A549 (cell line): ENCODE data around the gene CTBP2. TPM values are rescaled to one million over a fixed set of nuclear protein-coding genes. Genes with fewer than 3 reads are reported as not detected.

ENCODE experiments used
- ATAC-seq, 2 experiments: fragments of 200-7000 bp in 1 of 2; fragments of >200 bp in 1 of 2; cut with Nextera tagmentation in 1 of 2; cut with Tn5 transposase in 1 of 2; 3 replicates each; pipeline versions ENCODE4 v1.8.0 to v1.9.1; 2018 to 2020; ENCODE audit warnings: mild to moderate bottlenecking in 1 of 2, moderate library complexity in 1 of 2
- CTCF ChIA-PET: fragments of 300-600 bp; sonication (Branson Sonifier 250); formaldehyde crosslinking; extraction: SDS; loops from one replicate; lab custom pipeline; 2021; ENCODE audit warnings: antibody characterized with exemption, inconsistent platforms; lab: Yijun Ruan, JAX
- POLR2A ChIA-PET: fragments of 350-600 bp; formaldehyde crosslinking; extraction: SDS; loops from one replicate; lab custom pipeline; 2021; ENCODE audit warnings: antibody characterized with exemption, inconsistent platforms; lab: Yijun Ruan, JAX
- DNase-seq, 2 experiments: peaks; one replicate each; pipeline versions ENCODE4 v3.0.0 to v3.0.0-alpha.2; 2011 to 2016; ENCODE audit warnings: low read depth in 1 of 2, low spot score in 1 of 2
- FAIRE-seq: peaks from 2 replicates; lab custom pipeline; 2011; peaks lifted over from hg19 to GRCh38; lab: Jason Lieb, UNC
- H3K27ac ChIP-seq, 2 experiments: fragments of >200 bp; sonication (Bioruptor Twin); formaldehyde crosslinking; 3 replicates each; pipeline ENCODE4 v1.5.1; 2016 to 2017
- H3K4me1 ChIP-seq: fragments of >200 bp; sonication (Bioruptor Twin); formaldehyde crosslinking; 3 replicates; pipeline ENCODE4 v1.6.1; 2016
- H3K4me2 ChIP-seq: fragments of >200 bp; sonication (Bioruptor Twin); formaldehyde crosslinking; 3 replicates; pipeline ENCODE4 v1.6.1; 2016
- H3K4me3 ChIP-seq: fragments of >200 bp; sonication (Bioruptor Twin); formaldehyde crosslinking; 3 replicates; pipeline ENCODE4 v1.5.1; 2016
- H3K9me3 ChIP-seq: fragments of >200 bp; sonication (Bioruptor Twin); formaldehyde crosslinking; 3 replicates; pipeline ENCODE4 v1.6.1; 2016
- CHD2 ChIP-seq: fragments of 150-350 bp; IDR thresholded peaks from 2 replicates; pipeline ENCODE4 v1.6.1; 2014; ENCODE audit warnings: low read length; ENCODE audit not compliant: partially characterized antibody
- CHD4 ChIP-seq: fragments of 200-600 bp; sonication (generic); IDR thresholded peaks from 2 replicates; pipeline ENCODE4 v1.6.1; 2016; ENCODE audit warnings: antibody characterized with exemption, mild to moderate bottlenecking, borderline replicate concordance
- EHMT2 ChIP-seq: fragments of 200-600 bp; sonication (generic); IDR thresholded peaks from 2 replicates; pipeline ENCODE4 v1.6.1; 2016; ENCODE audit warnings: antibody characterized with exemption, low read depth, mild to moderate bottlenecking, moderate library complexity
- ESRRA ChIP-seq: fragments of 150-350 bp; IDR thresholded peaks from 2 replicates; pipeline ENCODE4 v1.6.1; 2014; ENCODE audit warnings: mild to moderate bottlenecking, low read length, borderline replicate concordance
- FOSB ChIP-seq: fragments of 250-450 bp; sonication (Bioruptor Pico); IDR thresholded peaks from 2 replicates; pipeline ENCODE4 v1.5.0; 2020; ENCODE audit warnings: mild to moderate bottlenecking, moderate library complexity
- FOSL2 ChIP-seq, 2 experiments: fragments of 450-650 bp in 1 of 2; fragments of >200 bp in 1 of 2; sonication (Bioruptor Twin) in 1 of 2; formaldehyde crosslinking; IDR thresholded peaks; 2 replicates each; pipeline versions ENCODE4 v1.5.0 to v1.6.1; 2016 to 2020; ENCODE audit warnings: mild to moderate bottlenecking in 1 of 2, moderate library complexity in 1 of 2
- HOXB13 ChIP-seq: fragments of 250-450 bp; sonication (Bioruptor Pico); IDR thresholded peaks from 2 replicates; pipeline ENCODE4 v1.5.0; 2020; ENCODE audit warnings: low read depth, mild to moderate bottlenecking, moderate library complexity
- MAX ChIP-seq: IDR thresholded peaks from 2 replicates; pipeline ENCODE4 v1.6.1; 2012
- MAZ ChIP-seq: fragments of 150-350 bp; IDR thresholded peaks from 2 replicates; pipeline ENCODE4 v1.6.1; 2014; ENCODE audit warnings: antibody characterized with exemption, low read depth, low read length, borderline replicate concordance
- USF2 ChIP-seq: fragments of 450-650 bp; IDR thresholded peaks from 2 replicates; pipeline ENCODE4 v1.6.1; 2014; ENCODE audit warnings: antibody characterized with exemption
- ZFP36 ChIP-seq: fragments of 450-650 bp; IDR thresholded peaks from 2 replicates; pipeline ENCODE4 v1.6.1; 2014; ENCODE audit warnings: borderline replicate concordance; ENCODE audit not compliant: partially characterized antibody
- WGBS: methylation state at CpG from one replicate; pipeline ENCODE4 v1.1.6; 2017; ENCODE audit errors: missing lambda C conversion rate; 5-methylcytosine and 5-hydroxymethylcytosine counted together
- polyA plus RNA-seq, 4 experiments: library from polyadenylated mRNA; depleted of rRNA in 3 of 4; stranded (reverse); fragments of >200 nt; fragmentation: RNase III in 1 of 4; extraction: RNeasy Plus Mini Kit Qiagen cat#74134 plus additional on column Dnase treatment in 1 of 4; gene quantifications; 2 replicates in 3 of 4; 3 replicates in 1 of 4; pipeline ENCODE4 v1.2.3, GENCODE V29; 2011 to 2017
- TF ChIP-seq, protein P1 (sequence below): fragments of 150-350 bp; IDR thresholded peaks from 2 replicates; pipeline ENCODE4 v1.6.1; 2014; ENCODE audit warnings: low read depth, mild to moderate bottlenecking, low read length
- TF ChIP-seq, protein P2 (sequence below): IDR thresholded peaks from 2 replicates; pipeline ENCODE4 v1.6.1; 2012; ENCODE audit warnings: low read depth, borderline replicate concordance
- TF ChIP-seq, protein P3 (sequence below): fragments of >200 bp; sonication (Bioruptor Twin); formaldehyde crosslinking; IDR thresholded peaks from 2 replicates; pipeline ENCODE4 v1.6.1; 2016

The CTBP2 gene
- polyA plus RNA-seq, 2 of the 4 experiments (the other 2 are of a cell fraction): 74.9 to 78.9 TPM

GRCh38 chr10:125016611-125017202, 143.7 kb downstream of the CTBP2 start (continued):
- no peak for TF ChIP-seq ZFP36
- no peak for TF ChIP-seq FOSB (CRISPR knock-in tag)
- TF ChIP-seq ESRRA: no peak
- TF ChIP-seq, protein P1, sequence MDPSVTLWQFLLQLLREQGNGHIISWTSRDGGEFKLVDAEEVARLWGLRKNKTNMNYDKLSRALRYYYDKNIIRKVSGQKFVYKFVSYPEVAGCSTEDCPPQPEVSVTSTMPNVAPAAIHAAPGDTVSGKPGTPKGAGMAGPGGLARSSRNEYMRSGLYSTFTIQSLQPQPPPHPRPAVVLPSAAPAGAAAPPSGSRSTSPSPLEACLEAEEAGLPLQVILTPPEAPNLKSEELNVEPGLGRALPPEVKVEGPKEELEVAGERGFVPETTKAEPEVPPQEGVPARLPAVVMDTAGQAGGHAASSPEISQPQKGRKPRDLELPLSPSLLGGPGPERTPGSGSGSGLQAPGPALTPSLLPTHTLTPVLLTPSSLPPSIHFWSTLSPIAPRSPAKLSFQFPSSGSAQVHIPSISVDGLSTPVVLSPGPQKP: no peak
- TF ChIP-seq EHMT2: no peak

- Histone ChIP-seq H3K27ac (no peak overlapping the region), H3K4me2 (no peak overlapping the region), H3K4me3 (no peak overlapping the region), H3K4me1 (no peaks in the 10 kb centered on the region), H3K9me3 (no peaks in the 10 kb centered on the region)
- 87% methylated on average over 8 of the region's 10 CpGs for WGBS
- DNase-seq (no peak), FAIRE-seq (no peak), ATAC-seq (no peak)
- POLR2A ChIA-PET: no interaction called here
- TF ChIP-seq USF2: no peak
- TF ChIP-seq, protein P2, sequence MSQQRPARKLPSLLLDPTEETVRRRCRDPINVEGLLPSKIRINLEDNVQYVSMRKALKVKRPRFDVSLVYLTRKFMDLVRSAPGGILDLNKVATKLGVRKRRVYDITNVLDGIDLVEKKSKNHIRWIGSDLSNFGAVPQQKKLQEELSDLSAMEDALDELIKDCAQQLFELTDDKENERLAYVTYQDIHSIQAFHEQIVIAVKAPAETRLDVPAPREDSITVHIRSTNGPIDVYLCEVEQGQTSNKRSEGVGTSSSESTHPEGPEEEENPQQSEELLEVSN: no peak
- CTCF ChIA-PET: interaction anchor here (1.6 kb wide), 1 partner anchor 32 kb away, joined by 5 read pairs; no protein-coding TSS in a partner anchor
Observed at GRCh38 chr10:125016123-125016522, 144.2 kb downstream of the CTBP2 start.

DNA sequence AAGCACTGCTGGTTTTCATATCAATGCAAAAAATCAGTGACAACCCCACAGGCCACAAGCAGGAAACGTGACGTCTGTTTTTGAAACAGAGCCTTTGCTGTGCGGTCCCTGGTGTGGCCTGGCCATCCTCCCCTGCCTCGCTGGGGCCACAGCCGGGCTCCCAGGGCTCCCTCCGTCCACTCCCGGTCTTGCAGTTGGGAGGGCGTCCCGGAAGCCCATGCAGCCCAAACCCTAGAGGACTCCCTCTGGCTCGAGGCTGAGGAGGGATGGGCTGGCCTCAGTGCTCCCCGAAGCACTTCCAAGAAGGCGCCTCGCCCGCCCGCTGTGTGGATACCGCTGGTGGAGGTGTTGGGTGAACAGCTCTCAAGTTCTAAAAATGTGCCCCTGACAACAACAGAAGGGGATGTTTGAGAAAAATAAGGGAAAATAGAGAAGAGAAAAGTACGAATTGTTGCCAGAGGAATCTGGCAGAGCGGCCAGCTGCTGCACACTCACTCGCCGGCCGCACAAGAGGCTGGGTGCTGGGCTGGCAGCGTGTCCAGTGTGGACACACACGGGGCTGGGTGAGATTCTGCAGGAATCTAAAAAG, 144.9 kb downstream of the CTBP2 start:
- DNase-seq: no peak
- TF ChIP-seq HOXB13 (CRISPR knock-in tag) (no peak), FOSL2 (IDR thresholded peaks at IDR 0.05) (no peak), FOSL2 (CRISPR knock-in tag; IDR thresholded peaks at IDR 0.05) (no peak), CHD4 (no peak)
- TF ChIP-seq, protein P1: no peak
- TF ChIP-seq, protein P3, sequence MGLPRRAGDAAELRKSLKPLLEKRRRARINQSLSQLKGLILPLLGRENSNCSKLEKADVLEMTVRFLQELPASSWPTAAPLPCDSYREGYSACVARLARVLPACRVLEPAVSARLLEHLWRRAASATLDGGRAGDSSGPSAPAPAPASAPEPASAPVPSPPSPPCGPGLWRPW: no peak
- ChIA-PET POLR2A (no interaction called here), CTCF (interaction anchor here (1.2 to 1.8 kb wide), 2 partner anchors 23 to 46 kb away, joined by 3 to 6 read pairs; no protein-coding TSS in a partner anchor)
- no peak overlapping the region for H3K4me2 ChIP-seq
- H3K4me1 ChIP-seq: no peaks in the 10 kb centered on the region
- FAIRE-seq: no peak
- no peak overlapping the region for H3K4me3 ChIP-seq
- 89% methylated on average over 21 of the region's 23 CpGs for WGBS
- no peak for ATAC-seq
- no peaks in the 10 kb centered on the region for H3K9me3 ChIP-seq
- no peak overlapping the region for H3K27ac ChIP-seq

GRCh38 chr10:125014836-125015355, 145.5 kb downstream of the CTBP2 start:
- no peak for DNase-seq
- TF ChIP-seq CHD2: no peak
- TF ChIP-seq MAZ: no peak
- TF ChIP-seq MAX: no peak
- TF ChIP-seq, all 56 proteins: peak for 0
- ChIA-PET POLR2A (no interaction called here), CTCF (interaction anchor here (1.2 to 1.8 kb wide), 2 partner anchors 23 to 46 kb away, joined by 3 to 6 read pairs; no protein-coding TSS in a partner anchor)
- WGBS: 93% methylated on average over 19 of the region's 19 CpGs
- Histone ChIP-seq H3K9me3 (no peaks in the 10 kb centered on the region), H3K4me2 (no peak overlapping the region), H3K4me3 (no peak overlapping the region), H3K4me1 (no peaks in the 10 kb centered on the region), H3K27ac (no peak overlapping the region)
- ATAC-seq (no peak), FAIRE-seq (no peak)
